Measurements from ENCODE around the gene ST3GAL3.

GRCh38 chr1:43978264-43978550 is 270.9 kb downstream of the ST3GAL3 start:
- TF ChIP-seq TAF1 (IDR thresholded peaks at IDR 0.05; ENCODE audit: borderline replicate concordance, insufficient read depth, low read length) (no peak), POLR2AphosphoS5 (IDR thresholded peaks at IDR 0.05; ENCODE audit: low read depth, low read length) (no peak), SIN3A (IDR thresholded peaks at IDR 0.05; ENCODE audit: borderline replicate concordance, insufficient read depth, low read length) (no peak), FOXP2 (optimal IDR thresholded peaks at IDR 0.05; ENCODE audit: borderline replicate concordance, extremely low read depth, extremely low read length, insufficient read depth) (no peak)
- TF ChIP-seq, protein P1, sequence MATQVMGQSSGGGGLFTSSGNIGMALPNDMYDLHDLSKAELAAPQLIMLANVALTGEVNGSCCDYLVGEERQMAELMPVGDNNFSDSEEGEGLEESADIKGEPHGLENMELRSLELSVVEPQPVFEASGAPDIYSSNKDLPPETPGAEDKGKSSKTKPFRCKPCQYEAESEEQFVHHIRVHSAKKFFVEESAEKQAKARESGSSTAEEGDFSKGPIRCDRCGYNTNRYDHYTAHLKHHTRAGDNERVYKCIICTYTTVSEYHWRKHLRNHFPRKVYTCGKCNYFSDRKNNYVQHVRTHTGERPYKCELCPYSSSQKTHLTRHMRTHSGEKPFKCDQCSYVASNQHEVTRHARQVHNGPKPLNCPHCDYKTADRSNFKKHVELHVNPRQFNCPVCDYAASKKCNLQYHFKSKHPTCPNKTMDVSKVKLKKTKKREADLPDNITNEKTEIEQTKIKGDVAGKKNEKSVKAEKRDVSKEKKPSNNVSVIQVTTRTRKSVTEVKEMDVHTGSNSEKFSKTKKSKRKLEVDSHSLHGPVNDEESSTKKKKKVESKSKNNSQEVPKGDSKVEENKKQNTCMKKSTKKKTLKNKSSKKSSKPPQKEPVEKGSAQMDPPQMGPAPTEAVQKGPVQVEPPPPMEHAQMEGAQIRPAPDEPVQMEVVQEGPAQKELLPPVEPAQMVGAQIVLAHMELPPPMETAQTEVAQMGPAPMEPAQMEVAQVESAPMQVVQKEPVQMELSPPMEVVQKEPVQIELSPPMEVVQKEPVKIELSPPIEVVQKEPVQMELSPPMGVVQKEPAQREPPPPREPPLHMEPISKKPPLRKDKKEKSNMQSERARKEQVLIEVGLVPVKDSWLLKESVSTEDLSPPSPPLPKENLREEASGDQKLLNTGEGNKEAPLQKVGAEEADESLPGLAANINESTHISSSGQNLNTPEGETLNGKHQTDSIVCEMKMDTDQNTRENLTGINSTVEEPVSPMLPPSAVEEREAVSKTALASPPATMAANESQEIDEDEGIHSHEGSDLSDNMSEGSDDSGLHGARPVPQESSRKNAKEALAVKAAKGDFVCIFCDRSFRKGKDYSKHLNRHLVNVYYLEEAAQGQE (IDR thresholded peaks at IDR 0.05; ENCODE audit: insufficient read depth in 1 of 2, low read depth in 2 of 2, low read length in 2 of 2) = no peak

Measured in PFSK-1 (cell line).